Right hindlimb (tissue), 1 donor: ENCODE results near the gene HEMK1.

Experiments used
- DNase-seq: peaks from one replicate; pipeline ENCODE4 v3.0.0-alpha.2; 2018

Gene HEMK1

GRCh38 chr3:50617096-50617791 lies 47.9 kb downstream of the HEMK1 start, which contains the start of gene MAPKAPK3:
MAPKAPK3 (plus strand) TSS chr3:50617151; CDS start chr3:50617566, 415 bp downstream.
- no peak for DNase-seq

DNA sequence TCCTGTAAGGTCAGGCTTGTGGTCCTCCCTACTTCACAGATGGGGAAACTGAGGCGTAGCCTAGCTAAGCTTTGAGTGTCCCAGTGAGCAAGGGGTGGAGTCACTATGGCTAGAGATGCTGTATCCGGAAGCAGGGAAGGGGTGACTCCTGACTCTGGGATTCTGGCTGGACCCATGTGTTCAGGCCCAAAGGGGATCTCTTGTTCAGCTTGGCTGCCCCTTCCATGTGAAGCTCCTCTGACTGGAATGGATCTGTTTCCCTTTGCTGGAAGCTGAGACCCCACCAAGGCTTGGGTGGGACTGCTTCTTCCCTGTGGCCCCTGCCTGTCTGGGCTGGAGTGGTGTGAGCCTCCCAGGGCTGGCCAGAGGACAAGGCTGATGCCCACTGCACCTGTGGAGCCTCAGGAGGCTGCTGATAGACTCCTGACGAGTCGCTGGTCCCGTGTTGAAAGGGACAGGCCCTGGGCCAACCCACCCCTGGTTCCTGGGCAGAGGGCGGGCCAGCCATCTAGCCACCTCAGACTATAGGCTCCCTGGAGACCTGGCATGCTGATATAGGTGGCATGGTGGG lies 48.7 kb downstream of the HEMK1 start:
- DNase-seq, result peak; percentile 55

DNA sequence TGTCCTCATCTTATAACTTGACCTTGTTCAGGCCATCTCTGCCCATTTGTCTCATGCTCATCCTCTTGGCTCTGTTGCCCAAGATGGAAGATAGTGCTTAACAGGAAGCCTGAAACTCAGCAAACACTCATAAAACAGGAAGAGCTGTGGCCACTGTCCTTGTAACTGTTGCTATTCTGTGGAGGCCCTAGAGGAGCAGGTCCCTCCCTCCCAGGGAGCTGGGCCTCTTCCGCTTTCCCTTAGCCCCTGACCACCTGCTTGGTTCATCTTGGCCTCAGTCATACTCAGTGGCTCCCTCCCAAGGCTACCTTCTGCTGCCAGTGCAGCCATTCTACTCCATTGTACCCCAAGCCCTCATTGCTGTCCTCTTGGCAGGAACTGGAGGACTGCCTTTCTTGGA lies 51.1 kb downstream of the HEMK1 start:
- DNase-seq, result no peak

GRCh38 chr3:50620820-50621219 lies 51.5 kb downstream of the HEMK1 start:
- no peak for DNase-seq

DNA sequence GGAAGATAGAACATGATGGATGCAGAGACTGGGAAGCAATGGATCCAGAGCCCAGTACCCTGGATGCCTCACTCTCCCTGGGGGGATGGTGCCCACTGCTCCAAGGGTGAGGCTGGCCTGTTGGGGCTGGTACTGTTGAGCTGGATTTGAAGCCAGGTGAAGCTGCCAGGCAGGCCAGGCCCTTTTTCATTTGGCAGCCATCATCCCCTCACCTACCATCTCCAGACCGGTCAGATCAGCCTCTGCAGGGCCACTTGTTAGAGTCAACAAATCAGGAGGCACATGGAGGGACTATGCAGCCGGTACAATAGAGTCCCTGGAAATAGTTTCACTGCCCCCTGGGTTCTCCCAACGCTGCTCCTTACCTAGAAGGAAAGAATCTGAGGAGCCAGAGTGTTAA lies 53.6 kb downstream of the HEMK1 start:
- no peak for DNase-seq

DNA sequence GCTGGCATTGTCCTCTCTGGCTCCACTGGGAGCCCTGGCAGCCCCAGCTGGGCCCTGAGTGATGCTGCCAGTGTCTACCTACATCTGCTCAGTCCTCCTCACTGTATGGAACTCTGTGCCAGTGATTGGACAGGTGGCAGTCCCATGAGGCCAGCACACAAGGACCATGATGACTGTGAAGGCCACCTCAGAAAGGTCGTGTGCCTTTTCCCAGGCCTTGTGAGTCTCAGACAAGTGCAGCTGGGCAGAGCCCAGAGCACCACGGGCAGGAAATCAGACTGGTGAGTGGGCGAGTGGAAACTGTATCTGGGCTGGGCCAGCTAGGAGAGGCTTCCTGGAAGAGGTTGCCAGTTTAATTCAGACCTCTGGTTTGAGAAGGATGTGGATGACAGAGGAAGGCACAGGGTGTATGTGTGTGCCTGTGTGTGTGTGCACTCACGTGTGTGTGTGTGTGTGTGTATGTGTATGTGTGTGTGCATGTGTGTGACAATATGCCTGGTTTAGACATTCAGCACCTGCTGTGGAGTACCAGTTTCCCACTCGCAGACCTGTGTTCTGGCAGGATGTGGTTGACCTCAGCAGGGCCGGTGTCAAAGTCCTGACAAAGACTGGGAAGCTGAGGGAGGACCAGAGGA lies 54.6 kb downstream of the HEMK1 start:
- no peak for DNase-seq

DNA sequence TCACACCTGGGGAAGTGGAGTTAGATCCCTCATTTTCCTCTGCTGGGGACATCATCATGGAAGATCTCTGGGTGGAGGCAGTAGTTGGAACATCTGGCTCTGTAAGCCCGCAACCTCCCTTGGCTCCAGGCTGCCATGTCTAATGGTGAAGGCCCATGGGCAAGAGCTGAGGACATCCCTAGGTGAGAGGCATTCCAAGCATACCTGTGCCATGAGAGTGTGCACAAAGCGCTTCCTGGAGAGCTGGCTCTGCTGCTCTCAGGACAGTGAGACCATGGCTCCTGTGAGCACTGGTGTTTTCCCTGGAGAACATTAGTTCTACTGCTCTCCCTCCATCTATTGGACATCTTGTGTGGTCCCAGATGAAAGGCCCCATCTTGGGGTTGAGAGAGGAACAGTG lies 55.3 kb downstream of the HEMK1 start:
- DNase-seq, result no peak

DNA sequence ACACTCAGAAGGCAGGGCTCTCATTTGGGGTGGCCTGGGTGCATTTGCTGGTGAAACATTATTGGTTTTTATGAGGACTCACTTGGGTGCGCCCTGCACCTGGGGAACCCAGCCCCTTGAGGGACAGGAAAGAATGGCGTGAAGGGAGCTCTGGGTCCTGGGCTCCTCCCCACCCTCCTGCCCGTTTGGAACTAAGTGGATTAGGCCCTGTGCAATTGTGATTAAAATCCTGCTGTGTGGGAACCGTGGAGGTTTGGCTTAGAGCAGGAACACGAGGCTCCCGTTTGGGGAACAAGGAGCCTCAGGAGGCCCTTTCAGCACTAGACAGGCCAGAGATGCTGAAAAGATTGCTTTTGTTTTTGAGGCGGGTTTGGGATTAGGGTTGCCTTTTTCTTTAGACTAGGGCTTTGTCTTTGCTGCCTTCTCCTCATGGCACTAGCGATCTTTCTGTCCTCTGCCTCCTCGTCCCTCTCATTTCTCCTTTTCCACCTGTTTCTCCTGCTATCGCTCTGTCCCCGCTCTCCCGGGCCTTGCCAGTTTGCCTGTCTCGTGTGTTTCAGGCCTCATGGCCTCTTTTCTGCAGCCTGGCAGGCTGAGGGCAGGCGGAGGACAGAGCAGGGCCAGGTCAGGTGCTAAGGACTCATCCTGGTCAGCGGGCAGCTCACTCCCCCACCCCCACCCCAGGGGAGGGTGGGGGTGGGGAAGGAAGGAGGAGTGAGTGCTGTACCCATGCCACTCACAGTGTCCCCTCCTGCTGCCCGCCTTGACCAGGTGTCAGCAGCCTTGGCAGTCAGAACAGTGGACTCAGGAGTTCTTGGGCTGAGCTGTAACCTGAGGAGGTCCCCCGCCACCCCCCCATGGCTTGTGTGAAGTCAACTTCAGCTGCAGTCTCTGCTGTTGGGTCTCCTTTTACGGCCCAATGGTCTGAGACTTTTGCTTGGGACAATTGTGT lies 56.2 kb downstream of the HEMK1 start:
- no peak for DNase-seq

DNA sequence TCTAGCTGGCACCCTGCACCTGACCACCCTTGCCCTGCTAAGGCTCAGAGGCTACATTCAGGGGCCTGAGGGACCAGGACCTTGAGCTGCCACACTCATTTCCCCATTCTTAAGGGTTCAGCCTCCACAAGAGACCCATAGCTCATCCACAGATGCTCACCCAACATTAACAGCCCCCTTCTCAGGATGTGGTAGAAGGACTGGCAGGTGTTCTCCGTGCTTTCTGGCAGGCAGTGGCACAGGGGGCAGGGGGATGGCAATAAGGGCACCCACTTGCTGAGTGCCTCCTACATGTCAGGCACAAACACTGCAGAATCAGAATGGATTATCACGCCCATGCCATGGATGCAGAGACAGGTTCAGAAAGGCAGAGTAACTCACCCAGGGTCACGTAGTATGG lies 57.1 kb downstream of the HEMK1 start:
- no peak for DNase-seq

GRCh38 chr3:50627407-50628051 lies 58.2 kb downstream of the HEMK1 start:
- no peak for DNase-seq

DNA sequence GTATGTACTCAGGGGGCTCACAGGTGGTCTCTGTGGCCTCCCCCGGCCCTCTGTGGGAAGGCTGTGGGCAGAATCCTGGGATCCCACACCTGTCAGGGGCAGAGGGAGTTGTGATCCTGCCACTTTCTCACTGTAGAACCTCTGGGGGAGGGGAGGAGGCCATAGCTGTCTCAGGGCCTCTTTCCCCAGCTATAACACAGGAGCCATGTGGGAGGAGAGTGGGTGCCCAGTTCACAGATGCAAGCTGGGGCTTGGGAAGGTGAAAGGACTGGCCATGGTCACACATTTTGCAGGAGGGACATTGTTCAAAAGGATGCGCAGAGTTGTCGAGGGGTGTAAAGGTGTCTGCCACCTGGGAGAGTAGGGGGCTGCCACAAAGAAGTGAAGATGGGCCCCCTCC lies 59.3 kb downstream of the HEMK1 start:
- DNase-seq, result no peak

- DNase-seq, result no peak
Observed at GRCh38 chr3:50630394-50630793, 61.1 kb downstream of the HEMK1 start.

DNA sequence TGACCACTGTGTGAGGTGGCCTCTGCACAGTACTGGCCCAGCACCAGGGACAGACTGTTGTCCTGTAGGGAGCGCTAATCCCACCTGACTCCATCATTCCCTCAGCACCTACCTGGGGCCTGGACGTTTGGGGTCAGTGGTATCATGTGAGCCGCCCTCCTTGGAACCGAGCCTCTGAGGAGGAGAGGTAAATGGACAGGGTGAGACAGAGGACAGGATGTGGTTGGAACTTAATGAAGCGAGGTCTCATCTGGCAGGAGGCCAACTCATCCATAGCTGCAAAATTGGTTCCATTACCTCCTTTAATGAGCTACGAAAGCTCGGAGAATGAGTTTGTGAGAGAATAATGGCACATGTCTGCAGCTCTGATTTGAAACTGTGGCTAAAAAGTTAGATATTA lies 61.6 kb downstream of the HEMK1 start:
- DNase-seq, result no peak

- DNase-seq, result no peak
Observed at GRCh38 chr3:50632450-50632849, 63.1 kb downstream of the HEMK1 start.

- no peak for DNase-seq
Observed at GRCh38 chr3:50633230-50633790, 64.0 kb downstream of the HEMK1 start.

GRCh38 chr3:50635066-50635465 lies 65.7 kb downstream of the HEMK1 start:
- no peak for DNase-seq

DNA sequence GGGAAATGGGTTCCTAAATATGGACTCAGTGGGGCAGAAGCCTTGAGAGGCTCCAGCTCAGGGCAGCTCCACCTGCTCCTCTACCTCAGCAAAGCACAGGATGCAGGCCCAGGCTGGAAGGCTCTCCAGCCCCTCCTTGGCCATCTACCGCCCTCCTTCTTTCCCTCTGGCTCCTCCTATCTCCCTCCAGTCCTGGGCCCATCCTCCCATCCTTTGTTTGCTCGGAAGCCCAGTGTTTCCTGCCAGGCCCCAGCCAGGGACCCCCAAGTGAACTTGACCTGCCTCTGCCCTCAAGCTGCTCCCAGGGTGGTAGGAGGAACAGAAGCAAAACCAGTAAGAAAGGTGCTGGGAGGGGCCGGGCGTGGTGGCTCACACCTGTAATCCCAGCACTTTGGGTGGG lies 67.7 kb downstream of the HEMK1 start:
- DNase-seq, result no peak

DNA sequence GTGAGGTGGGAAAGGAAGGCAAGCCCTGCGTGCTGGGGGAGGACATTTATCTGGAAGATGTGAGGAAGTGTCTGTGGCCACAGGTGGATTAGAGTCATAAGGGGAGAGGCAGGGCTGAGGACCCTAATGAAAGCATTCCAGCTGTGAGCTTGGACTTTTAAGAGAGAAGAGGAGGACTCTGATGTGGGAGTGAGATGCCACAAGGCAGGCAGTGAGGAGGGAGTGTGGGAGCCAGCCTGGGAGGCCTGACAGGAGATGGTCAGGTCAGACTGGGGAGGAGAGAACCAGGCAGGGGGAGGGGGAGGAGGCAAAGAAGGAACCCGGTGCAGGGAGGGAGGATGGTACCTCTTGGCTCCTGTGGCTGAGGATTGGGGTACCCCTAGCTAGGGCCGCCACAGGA lies 68.6 kb downstream of the HEMK1 start:
- DNase-seq, result no peak

GRCh38 chr3:50639055-50639494 lies 69.8 kb downstream of the HEMK1 start:
- DNase-seq, result peak; percentile 43

GRCh38 chr3:50642382-50642781 lies 73.1 kb downstream of the HEMK1 start:
- no peak for DNase-seq

DNA sequence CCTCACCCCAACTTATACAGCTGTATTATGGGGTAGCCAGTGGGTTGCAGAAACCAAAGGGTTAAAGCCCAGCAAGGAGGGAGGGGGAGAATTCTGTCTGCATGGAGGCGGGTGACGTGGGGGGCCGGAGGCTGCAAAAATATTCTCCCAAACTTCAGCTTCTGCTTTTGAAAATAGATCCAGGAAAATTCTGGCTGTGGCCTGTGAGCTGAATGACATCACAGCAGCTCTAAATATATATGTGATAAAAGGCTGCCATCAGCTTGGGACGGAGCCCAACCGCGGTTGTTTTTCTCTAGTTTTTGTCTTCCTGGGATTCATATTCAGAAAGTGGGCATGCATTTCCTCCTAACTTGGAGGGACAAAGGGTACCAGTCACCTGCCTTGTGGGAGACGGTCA lies 75.2 kb downstream of the HEMK1 start:
- peak; percentile 49 for DNase-seq

DNA sequence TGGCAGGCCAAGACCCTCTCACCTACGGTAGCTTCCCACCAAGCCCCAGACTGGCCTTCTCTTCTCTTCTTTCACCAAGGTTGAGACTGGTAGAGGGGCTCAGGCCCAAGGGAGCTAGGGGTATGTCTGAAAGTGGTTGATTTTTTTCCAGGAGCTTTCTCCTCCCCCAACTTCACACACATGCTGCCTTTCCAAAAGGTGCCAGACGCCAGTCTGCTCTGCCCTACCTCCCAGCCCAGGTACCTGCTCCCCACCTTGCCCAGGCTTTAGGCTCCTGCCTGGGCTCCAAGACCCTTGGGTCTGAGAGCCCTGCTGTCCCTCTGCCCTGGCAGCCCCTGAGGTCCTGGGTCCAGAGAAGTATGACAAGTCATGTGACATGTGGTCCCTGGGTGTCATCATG lies 76.1 kb downstream of the HEMK1 start:
- no peak for DNase-seq
